ENCODE data around the gene FGR.
"Not testable (repeated sequence)": the region's sequence is repeated elsewhere in the genome, so short reads cannot be mapped to it uniquely, and the experiment has no call there.

FGR gene

GRCh38 chr1:27634985-27635367 is at the start of gene FGR:
Gene FGR, minus strand, starts transcription at chr1:27635185. Its CDS starts 11,269 bp downstream, at chr1:27623916.
- no peak for DNase-seq

GRCh38 chr1:27684176-27684575 is 49.2 kb upstream of the FGR start:
- no peak for DNase-seq

GRCh38 chr1:27682351-27682944 is 47.5 kb upstream of the FGR start:
- no peak for DNase-seq

DNA sequence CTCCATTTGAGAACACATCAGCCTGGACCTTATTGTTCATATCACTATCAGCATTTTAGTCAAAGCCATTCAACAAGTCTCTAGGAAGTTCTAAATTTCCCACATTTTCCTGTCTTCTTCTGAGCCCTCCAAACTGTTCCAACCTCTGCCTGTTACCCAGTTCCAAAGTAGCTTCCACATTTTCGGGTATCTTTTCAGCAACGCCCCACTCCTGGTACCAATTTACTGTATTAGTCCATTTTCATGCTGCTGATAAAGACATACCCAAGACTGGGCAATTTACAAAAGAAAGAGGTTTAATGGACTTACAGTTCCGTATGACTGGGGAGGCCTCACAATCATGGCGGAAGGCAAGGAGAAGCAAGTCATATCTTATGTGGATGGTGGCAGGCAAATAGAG is 46.6 kb upstream of the FGR start:
- not testable (repeated sequence) for DNase-seq

DNA sequence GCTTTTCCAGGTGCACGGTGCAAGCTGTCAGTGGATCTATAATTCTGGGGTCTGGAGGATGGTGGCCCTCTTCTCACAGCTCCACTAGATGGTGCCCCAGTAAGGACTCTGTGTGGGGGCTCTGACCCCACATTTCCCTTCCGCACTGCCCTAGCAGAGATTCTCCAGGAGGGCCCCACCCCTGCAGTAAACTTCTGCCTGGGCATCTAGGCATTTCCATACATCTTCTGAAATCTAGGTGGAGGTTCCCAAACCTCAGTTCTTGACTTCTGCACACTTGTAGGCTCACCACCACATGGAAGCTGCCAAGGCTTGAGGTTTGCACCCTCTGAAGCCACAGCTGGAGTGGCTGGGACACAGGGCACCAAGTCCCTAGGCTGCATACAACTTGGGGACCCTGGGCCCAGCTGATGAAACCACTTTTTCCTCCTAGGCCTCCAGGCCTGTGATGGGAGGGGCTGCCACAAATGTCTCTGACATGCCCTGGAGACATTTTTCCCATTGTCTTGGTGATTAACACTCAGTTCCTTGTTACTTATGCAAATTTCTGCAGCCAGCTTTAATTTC is 45.3 kb upstream of the FGR start:
- not testable (repeated sequence) for DNase-seq

GRCh38 chr1:27678747-27679146 is 43.8 kb upstream of the FGR start:
- no peak for DNase-seq

GRCh38 chr1:27676410-27676809 is 41.4 kb upstream of the FGR start:
- no peak for DNase-seq

DNA sequence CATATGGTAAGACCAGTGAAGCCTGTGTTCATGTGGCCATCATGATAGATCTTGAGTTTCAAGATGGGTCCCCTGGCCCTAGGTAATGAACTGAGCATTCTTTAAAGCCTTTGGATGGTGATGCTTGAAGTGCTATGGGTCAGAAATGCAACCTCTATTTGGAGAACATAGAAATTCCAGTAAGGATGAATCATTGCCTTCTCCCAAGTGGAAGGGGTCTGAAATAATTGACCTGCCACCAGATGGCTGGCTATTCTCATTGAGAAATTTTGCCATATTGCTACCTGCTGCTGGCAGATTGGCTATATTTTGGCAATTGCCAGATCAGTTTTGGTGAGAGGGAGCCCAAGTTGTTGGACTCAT is 37.7 kb upstream of the FGR start:
- DNase-seq = no peak

GRCh38 chr1:27671964-27672749 is 37.2 kb upstream of the FGR start, which contains the start of gene IFI6:
Gene IFI6, minus strand, starts transcription at chr1:27672192. Its CDS starts 2,878 bp downstream, at chr1:27669314.
- DNase-seq = peak; percentile 90

DNA sequence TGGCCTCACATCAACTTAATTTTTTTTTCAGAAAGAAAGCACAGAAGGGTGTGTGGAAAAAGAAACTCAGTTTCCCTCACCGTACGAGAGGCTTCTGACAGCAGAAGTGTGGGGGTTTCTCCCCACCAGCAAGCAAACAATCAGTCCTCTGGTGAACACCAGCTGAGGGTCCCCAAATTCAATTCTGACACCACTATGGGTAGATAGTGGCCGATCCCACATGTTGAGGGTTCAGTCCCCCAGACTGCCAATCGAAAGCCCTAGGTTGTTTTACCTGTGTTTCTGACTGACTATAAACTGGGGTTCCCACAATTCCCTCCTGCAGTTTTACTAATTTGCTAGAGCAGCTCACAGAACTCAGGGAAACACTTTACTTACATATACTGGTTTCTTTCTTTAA is 34.9 kb upstream of the FGR start:
- no peak for DNase-seq

GRCh38 chr1:27668808-27669723 is 34.1 kb upstream of the FGR start:
- peak; percentile 87 for DNase-seq

DNA sequence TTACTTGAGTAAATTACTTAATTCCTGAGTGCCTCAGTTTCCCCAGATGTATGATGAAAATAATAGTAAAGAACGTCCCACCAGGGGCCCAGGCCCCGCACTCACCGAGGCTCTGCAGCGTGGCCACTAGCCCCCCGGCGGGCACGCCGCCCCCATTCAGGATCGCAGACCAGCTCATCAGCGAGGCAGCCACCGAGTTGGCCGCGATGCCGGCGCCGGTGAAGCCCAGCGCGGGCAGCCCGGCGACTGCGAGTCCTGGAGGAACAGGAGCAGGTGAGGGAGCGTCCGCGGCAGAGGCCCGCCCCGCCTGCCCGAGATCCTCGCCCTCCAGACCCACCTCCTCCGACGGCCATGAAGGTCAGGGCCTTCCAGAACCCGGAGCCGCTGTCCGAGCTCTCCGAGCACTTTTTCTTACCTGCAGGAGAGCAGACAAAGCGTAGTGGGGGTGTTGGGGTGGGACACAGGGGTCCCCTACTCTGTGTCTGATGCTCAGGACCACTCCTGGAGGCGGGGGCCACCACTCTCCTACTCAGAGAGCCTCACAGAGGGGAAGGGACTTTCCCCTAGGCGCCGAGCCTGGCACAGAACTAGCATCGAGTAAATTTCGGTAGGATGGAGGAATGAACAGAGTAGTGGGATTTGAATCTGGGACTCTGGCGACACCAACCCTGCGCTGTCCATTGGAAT is 33.3 kb upstream of the FGR start:
- DNase-seq = no peak

- DNase-seq = no peak
These were observed 31.8 kb upstream of the FGR start for GRCh38 chr1:27666791-27667254.

GRCh38 chr1:27666294-27666693 is 31.3 kb upstream of the FGR start:
- no peak for DNase-seq

- no peak for DNase-seq
These were observed 30.1 kb upstream of the FGR start for GRCh38 chr1:27665016-27665651.

GRCh38 chr1:27664291-27664690 is 29.3 kb upstream of the FGR start:
- no peak for DNase-seq

GRCh38 chr1:27662707-27663393 is 27.9 kb upstream of the FGR start:
- peak; percentile 92 for DNase-seq

GRCh38 chr1:27662261-27662660 is 27.3 kb upstream of the FGR start:
- DNase-seq = no peak

GRCh38 chr1:27661412-27662075 is 26.6 kb upstream of the FGR start:
- DNase-seq = no peak

DNA sequence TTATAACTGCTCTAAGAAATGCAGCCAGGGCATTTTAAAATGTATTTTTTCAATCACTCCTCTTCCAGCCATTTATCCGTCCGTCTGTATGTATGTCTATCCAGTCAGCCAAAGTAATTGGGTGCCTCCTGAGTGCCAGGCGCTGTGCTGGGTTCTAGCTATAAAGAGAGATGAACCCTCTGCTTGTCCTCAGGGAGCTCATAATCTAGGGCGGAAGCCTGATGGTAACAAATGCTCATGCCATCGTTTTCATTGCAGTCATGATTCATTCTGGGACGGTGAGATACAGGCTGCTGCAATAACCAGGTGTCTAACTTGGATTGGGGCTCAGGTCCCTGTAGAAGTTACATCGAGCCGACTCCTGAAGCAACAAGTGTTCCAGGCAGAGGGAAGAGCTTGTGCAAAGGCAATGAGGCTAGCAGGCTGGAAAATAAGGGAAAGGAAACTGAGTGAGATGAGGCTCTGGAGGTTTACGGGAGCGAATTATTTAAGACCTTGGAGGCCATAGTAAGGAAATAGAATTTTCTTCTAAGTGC is 25.4 kb upstream of the FGR start:
- peak; percentile 30 for DNase-seq
